PC-3 (cell line): ENCODE data around the gene PLS3. TPM values are rescaled to one million over a fixed set of nuclear protein-coding genes. Genes with fewer than 3 reads are reported as not detected.

Experiments
- ATAC-seq: fragments of 200-7000 bp; cut with Tn5 transposase; 2 replicates; pipeline ENCODE4 v1.9.1; 2020; ENCODE audit warnings: mild to moderate bottlenecking, moderate library complexity
- BruUV-seq: library from RNA; stranded (reverse); fragments of 400-500 nt; replicated peaks from 2 replicates; lab custom pipeline; 2021; lab: Mats Ljungman, UMichigan
- CTCF ChIA-PET: fragments of 300-600 bp; sonication (Branson Sonifier 250); formaldehyde crosslinking; loops from one replicate; lab custom pipeline; 2022; ENCODE audit warnings: antibody characterized with exemption; lab: Charles Lee
- POLR2A ChIA-PET: fragments of 300-600 bp; sonication (Branson Sonifier 250); formaldehyde crosslinking; loops from one replicate; lab custom pipeline; 2022; ENCODE audit warnings: antibody characterized with exemption; ENCODE audit not compliant: unreplicated experiment; lab: Charles Lee
- DNase-seq: peaks from one replicate; pipeline ENCODE4 v3.0.0-alpha.2; 2015
- H2AFZ ChIP-seq: fragments of 300-600 bp; sonication (generic); 2 replicates; pipeline ENCODE4 v1.6.0; 2016; ENCODE audit warnings: antibody characterized with exemption, low read length
- H3F3A ChIP-seq: fragments of 300-600 bp; sonication (generic); one replicate; pipeline ENCODE4 v1.6.0; 2017; ENCODE audit warnings: antibody characterized with exemption, low read length, control low read depth, mild to moderate bottlenecking; ENCODE audit not compliant: unreplicated experiment
- H3K27ac ChIP-seq: fragments of 300-600 bp; sonication (generic); 2 replicates; pipeline ENCODE4 v1.5.1; 2016; ENCODE audit warnings: mild to moderate bottlenecking, low read length
- H3K27me3 ChIP-seq: fragments of 300-600 bp; sonication (generic); 2 replicates; pipeline ENCODE4 v1.6.1; 2016; ENCODE audit warnings: low read length, mixed read lengths
- H3K36me3 ChIP-seq: fragments of 300-600 bp; sonication (generic); 2 replicates; pipeline ENCODE4 v1.6.1; 2016; ENCODE audit warnings: low read depth, mixed run types, low read length, mixed read lengths
- H3K4me1 ChIP-seq: fragments of 300-600 bp; sonication (generic); 2 replicates; pipeline ENCODE4 v1.5.1; 2016; ENCODE audit warnings: low read length; ENCODE audit not compliant: insufficient read depth
- H3K4me2 ChIP-seq: fragments of 300-600 bp; sonication (generic); 2 replicates; pipeline ENCODE4 v1.6.0; 2016; ENCODE audit warnings: low read length
- H3K4me3 ChIP-seq: fragments of 300-600 bp; sonication (generic); 2 replicates; pipeline ENCODE4 v1.5.1; 2016; ENCODE audit warnings: mild to moderate bottlenecking, low read length, mixed read lengths
- H3K79me2 ChIP-seq: fragments of 300-600 bp; sonication (generic); 2 replicates; pipeline ENCODE4 v1.6.1; 2017; ENCODE audit warnings: low read length, mixed read lengths
- H3K9ac ChIP-seq: fragments of 300-600 bp; sonication (generic); 2 replicates; pipeline ENCODE4 v1.6.0; 2016; ENCODE audit warnings: mild to moderate bottlenecking, low read length
- H3K9me2 ChIP-seq: fragments of 300-600 bp; sonication (generic); replicated peaks from 2 replicates; pipeline ENCODE4 v1.6.1; 2016; ENCODE audit warnings: mixed run types, low read length, mixed read lengths
- H3K9me3 ChIP-seq: fragments of 300-600 bp; sonication (generic); 2 replicates; pipeline ENCODE4 v1.6.1; 2016; ENCODE audit warnings: low read length, mixed read lengths
- H4K20me1 ChIP-seq: fragments of 300-600 bp; sonication (generic); 2 replicates; pipeline ENCODE4 v1.6.1; 2016; ENCODE audit warnings: low read length, mixed read lengths
- EZH2 ChIP-seq: fragments of 300-600 bp; sonication (generic); IDR thresholded peaks from one replicate; pipeline ENCODE4 v1.6.1; 2017; ENCODE audit warnings: antibody characterized with exemption, mild to moderate bottlenecking, low read length; ENCODE audit not compliant: unreplicated experiment
- EZH2phosphoT487 ChIP-seq: fragments of 300-600 bp; sonication (generic); IDR thresholded peaks from 2 replicates; pipeline ENCODE4 v1.6.1; 2018; ENCODE audit warnings: mild to moderate bottlenecking, antibody characterized with exemption, low read length, borderline replicate concordance
- intact Hi-C: fragments of 100-400 bp; cut with micrococcal nuclease; formaldehyde crosslinking; loops from 2 replicates; pipeline ENCODE4 v1.9.0; 2023
- total RNA-seq: library from RNA; depleted of rRNA; stranded (reverse); fragments of >200 nt; gene quantifications from 2 replicates; pipeline ENCODE4 v1.2.3, GENCODE V29; 2014
- TF ChIP-seq, protein P1 (sequence below): fragments of 300-600 bp; sonication (generic); conservative IDR thresholded peaks from 2 replicates; pipeline ENCODE4 v1.5.1; 2017; ENCODE audit warnings: antibody characterized with exemption, low read depth, mild to moderate bottlenecking, low read length

The PLS3 gene
- total RNA-seq, 1 experiment from 2014 or later: 267 TPM

DNA sequence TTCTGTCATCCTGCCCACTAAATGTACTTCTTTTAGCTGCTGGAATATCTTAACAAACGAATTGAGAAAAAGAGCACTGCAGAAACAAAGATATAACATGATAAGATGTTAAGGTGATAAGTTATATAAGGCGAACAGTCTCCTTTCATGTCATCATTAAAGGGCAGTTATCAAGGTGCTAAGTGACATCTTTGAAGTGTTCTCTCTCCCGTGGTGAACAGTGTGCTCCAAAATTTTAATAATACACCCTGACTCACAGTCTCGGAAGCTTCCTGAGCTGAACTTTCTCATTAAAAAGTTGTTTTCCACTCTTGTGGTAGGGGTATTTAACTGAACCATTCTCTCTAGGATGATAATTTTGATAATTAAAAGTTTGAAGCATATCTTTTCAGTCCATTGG lies 61.6 kb downstream of the PLS3 start:
- H3K9me3 ChIP-seq: no peaks in the 10 kb centered on the region
- CTCF ChIA-PET: no interaction called here

GRCh38 chrX:115624916-115625315 lies 63.9 kb downstream of the PLS3 start:
- Histone ChIP-seq H3K79me2 (peaks cover 30% of the 10 kb centered on the region), H3K36me3 (peaks cover 29% of the 10 kb centered on the region), H3K27ac (no peak overlapping the region), H3F3A (no peaks in the 10 kb centered on the region), H3K4me2 (no peak overlapping the region), H2AFZ (no peak overlapping the region), H3K9ac (no peak overlapping the region), H3K9me3 (no peaks in the 10 kb centered on the region), H3K27me3 (no peaks in the 10 kb centered on the region), H3K4me1 (0 out of 2 replicates have a peak, but pooled peaks cover 9% of the 10 kb centered on the region), H4K20me1 (no peaks in the 10 kb centered on the region), H3K9me2 (no peaks in the 10 kb centered on the region), H3K4me3 (no peak overlapping the region)
- ChIA-PET CTCF (no interaction called here), POLR2A (no interaction called here)
- intact Hi-C loops: no loop called here
- DNase-seq (no peak), ATAC-seq (no peak)
- TSS peak; percentile 17 for BruUV-seq
- no peak for TF ChIP-seq EZH2
- no peak for TF ChIP-seq EZH2phosphoT487
- TF ChIP-seq, protein P1, sequence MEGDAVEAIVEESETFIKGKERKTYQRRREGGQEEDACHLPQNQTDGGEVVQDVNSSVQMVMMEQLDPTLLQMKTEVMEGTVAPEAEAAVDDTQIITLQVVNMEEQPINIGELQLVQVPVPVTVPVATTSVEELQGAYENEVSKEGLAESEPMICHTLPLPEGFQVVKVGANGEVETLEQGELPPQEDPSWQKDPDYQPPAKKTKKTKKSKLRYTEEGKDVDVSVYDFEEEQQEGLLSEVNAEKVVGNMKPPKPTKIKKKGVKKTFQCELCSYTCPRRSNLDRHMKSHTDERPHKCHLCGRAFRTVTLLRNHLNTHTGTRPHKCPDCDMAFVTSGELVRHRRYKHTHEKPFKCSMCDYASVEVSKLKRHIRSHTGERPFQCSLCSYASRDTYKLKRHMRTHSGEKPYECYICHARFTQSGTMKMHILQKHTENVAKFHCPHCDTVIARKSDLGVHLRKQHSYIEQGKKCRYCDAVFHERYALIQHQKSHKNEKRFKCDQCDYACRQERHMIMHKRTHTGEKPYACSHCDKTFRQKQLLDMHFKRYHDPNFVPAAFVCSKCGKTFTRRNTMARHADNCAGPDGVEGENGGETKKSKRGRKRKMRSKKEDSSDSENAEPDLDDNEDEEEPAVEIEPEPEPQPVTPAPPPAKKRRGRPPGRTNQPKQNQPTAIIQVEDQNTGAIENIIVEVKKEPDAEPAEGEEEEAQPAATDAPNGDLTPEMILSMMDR: no peak

More for the DNA sequence above, 61.6 kb downstream of the PLS3 start:
- intact Hi-C loops: no loop called here
- Histone ChIP-seq H3K9me2 (no peaks in the 10 kb centered on the region), H3K27me3 (no peaks in the 10 kb centered on the region), H2AFZ (no peak overlapping the region), H3K79me2 (peaks cover 54% of the 10 kb centered on the region), H3K4me1 (peaks cover 13% of the 10 kb centered on the region), H3K9ac (no peak overlapping the region), H3K36me3 (peaks cover 19% of the 10 kb centered on the region; the same call in 1 of the 2 replicates), H3K4me2 (no peak overlapping the region), H3K27ac (no peak overlapping the region), H4K20me1 (no peaks in the 10 kb centered on the region), H3F3A (peaks cover under 1% of the 10 kb centered on the region), H3K4me3 (no peak overlapping the region)
- BruUV-seq: no TSS peak
- no peak for DNase-seq
- no peak for ATAC-seq
- POLR2A ChIA-PET: no interaction called here
- no peak for TF ChIP-seq EZH2phosphoT487
- TF ChIP-seq, protein P1: no peak
- TF ChIP-seq EZH2: no peak

DNA sequence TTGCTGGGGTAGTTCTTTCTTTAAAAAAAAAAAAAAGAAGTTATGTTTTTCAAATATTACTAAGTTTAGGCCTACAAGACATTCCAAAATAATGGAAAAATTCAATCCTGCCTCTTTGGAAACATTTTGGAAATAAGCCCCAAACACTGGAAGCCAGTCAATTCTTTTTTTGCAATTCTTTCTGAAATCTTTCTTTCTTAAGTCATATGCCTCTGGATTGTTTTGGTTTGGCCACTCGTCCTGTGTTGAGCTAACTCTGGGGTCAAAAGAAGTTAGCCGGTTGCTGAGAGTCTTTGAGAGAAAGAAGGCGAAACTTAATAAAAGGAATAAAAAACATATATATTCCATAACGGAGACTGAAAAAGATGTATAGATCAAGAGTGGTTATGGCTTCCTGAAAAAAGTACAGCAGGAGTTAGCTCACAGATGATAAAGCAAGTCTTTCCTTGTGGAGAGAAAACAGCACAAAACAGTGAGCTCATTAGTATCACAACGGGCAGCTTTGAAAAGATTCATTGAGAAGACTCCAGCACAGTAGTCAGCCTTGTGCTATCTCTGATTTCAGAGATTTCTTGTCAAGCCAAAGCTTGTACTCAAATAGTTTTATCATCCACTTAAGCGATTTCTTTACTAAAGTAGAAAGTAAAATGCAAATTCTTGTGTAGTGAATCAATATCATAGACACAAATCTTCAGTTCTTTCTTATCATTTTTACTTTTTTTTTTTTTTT lies 64.8 kb downstream of the PLS3 start:
- Histone ChIP-seq H3K79me2 (peaks cover 25% of the 10 kb centered on the region), H3K9ac (no peak overlapping the region), H3K4me1 (0 out of 2 replicates have a peak, but pooled peaks cover 13% of the 10 kb centered on the region), H3K9me3 (no peaks in the 10 kb centered on the region), H3K4me2 (no peak overlapping the region), H3K27ac (0 out of 2 replicates have a peak overlapping the region, but pooled peaks have one; percentile 9), H3K4me3 (no peak overlapping the region), H2AFZ (no peak overlapping the region), H3F3A (no peaks in the 10 kb centered on the region), H4K20me1 (no peaks in the 10 kb centered on the region), H3K36me3 (peaks cover 30% of the 10 kb centered on the region), H3K9me2 (no peaks in the 10 kb centered on the region), H3K27me3 (no peaks in the 10 kb centered on the region)
- ChIA-PET POLR2A (no interaction called here), CTCF (no interaction called here)
- no peak for TF ChIP-seq EZH2
- TF ChIP-seq, protein P1: no peak
- no peak for TF ChIP-seq EZH2phosphoT487
- DNase-seq: no peak
- no peak for ATAC-seq
- intact Hi-C loops: no loop called here
- no TSS peak for BruUV-seq
